HEK293T (cell line): ENCODE data around the gene CD19.

Experiments used
- BHLHE40 ChIP-seq: fragments of 450-650 bp; IDR thresholded peaks from 2 replicates; pipeline ENCODE4 v1.6.1; 2016; ENCODE audit warnings: mild to moderate bottlenecking, moderate library complexity, borderline replicate concordance
- CTBP1 ChIP-seq: fragments of 450-650 bp; IDR thresholded peaks from 2 replicates; pipeline ENCODE4 v1.6.1; 2016; ENCODE audit warnings: borderline replicate concordance
- ELF4 ChIP-seq: fragments of 450-650 bp; IDR thresholded peaks from 2 replicates; pipeline ENCODE4 v1.6.1; 2017; ENCODE audit warnings: antibody characterized with exemption
- FOXK2 ChIP-seq: fragments of 450-650 bp; IDR thresholded peaks from 2 replicates; pipeline ENCODE4 v1.6.1; 2016; ENCODE audit warnings: mild to moderate bottlenecking
- FOXM1 ChIP-seq: fragments of 450-650 bp; IDR thresholded peaks from 2 replicates; pipeline ENCODE4 v1.6.1; 2017; ENCODE audit warnings: mild to moderate bottlenecking, borderline replicate concordance
- NFRKB ChIP-seq: fragments of 450-650 bp; IDR thresholded peaks from 2 replicates; pipeline ENCODE4 v1.6.1; 2016; ENCODE audit warnings: mild to moderate bottlenecking, moderate library complexity
- SP1 ChIP-seq: fragments of 450-650 bp; IDR thresholded peaks from 2 replicates; pipeline ENCODE4 v1.6.1; 2017
- SUZ12 ChIP-seq: fragments of 450-650 bp; IDR thresholded peaks from 2 replicates; pipeline ENCODE4 v1.6.1; 2016; ENCODE audit warnings: mild to moderate bottlenecking
- TARDBP ChIP-seq: fragments of 450-650 bp; IDR thresholded peaks from 2 replicates; pipeline ENCODE4 v1.6.1; 2016
- ZNF384 ChIP-seq: fragments of 450-650 bp; IDR thresholded peaks from 2 replicates; pipeline ENCODE4 v1.6.1; 2016

DNA sequence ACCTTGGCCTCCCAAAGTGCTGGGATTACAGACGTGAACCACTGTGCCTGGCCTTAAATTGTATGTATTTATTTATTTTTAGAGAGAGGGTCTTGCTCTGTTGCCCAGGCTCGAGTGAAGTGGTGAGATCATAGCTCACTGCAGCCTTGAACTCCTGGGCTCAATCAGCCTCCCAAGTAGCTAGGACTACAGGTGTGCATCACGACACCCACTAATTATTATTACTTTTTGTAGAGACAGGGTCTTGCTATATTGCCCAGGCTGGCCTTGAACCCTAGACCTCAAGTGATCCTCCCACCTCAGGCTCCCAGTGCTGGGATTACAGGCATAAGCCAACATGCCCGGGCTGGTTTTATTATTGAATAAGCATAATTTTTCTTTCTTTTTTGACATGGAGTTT is 14.9 kb downstream of the CD19 start:
- TF ChIP-seq TARDBP (no peak), SP1 (no peak), ELF4 (no peak), ZNF384 (no peak), BHLHE40 (no peak), CTBP1 (no peak), SUZ12 (no peak), NFRKB (no peak), FOXM1 (no peak), FOXK2 (no peak)
